Measurements from ENCODE around the gene NPBWR2. TPM values are rescaled to one million over a fixed set of nuclear protein-coding genes. Genes with fewer than 3 reads are reported as not detected.

The NPBWR2 gene
- total RNA-seq, 6 experiments from 2014 or later: not detected

DNA sequence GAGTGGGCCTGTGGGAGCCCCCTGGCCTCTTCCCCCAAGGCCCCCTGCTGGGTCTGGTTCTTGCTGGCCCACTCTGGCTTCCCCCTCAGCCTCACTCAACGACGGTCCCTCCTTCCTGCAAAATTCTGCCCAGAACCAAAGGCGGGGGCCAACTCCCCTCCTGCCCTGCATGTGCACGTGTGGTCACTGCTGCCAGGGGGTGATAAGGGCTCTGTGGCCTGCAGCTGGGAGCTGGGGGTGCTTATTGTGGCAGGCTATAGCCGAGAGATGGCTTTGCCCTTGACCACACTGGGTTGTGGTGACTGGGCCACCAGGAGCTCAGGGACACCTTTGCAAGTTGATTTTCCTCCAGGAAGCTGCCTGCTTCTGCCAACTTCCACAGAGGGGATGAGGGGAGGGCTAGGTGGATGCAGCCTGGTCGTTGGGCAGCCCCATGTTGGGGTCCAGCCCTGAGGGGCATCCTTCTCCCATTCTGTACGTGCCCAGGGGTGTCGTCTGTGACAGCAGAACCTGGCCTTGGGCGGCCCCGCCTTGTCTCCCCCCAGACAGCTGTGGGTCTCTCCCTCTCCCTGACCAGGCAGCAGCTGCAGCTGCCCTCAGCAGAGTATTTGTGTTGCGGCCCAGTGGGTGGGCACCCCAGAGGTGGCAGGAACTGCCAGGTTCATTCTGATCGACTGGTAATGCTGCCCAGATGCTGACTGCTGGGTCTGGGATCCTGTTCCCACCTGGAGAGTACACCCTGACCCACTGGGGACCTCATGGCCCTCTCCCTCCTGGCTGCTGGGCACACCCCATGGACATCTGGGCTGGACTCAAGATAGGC is 38.8 kb downstream of the NPBWR2 start:
- TF ChIP-seq CTCF (IDR thresholded peaks at IDR 0.05): no peak
- H3K4me1 Mint-ChIP-seq (ENCODE audit: low read depth): peaks cover 35% of the 10 kb centered on the region
- H3K9me3 Mint-ChIP-seq: no peaks in the 10 kb centered on the region
- no peak for DNase-seq
- H3K27me3 Mint-ChIP-seq (ENCODE audit: insufficient read depth): peaks cover 1% of the 10 kb centered on the region
- H3K4me3 Mint-ChIP-seq: no peak overlapping the region
- no peak overlapping the region for H3K27ac Mint-ChIP-seq
- no peaks in the 10 kb centered on the region for H3K36me3 Mint-ChIP-seq (ENCODE audit: low read depth)

GRCh38 chr20:64067733-64068307 is 39.5 kb downstream of the NPBWR2 start:
- Mint-ChIP-seq H3K4me3 (no peak overlapping the region), H3K9me3 (no peaks in the 10 kb centered on the region), H3K36me3 (ENCODE audit: low read depth) (no peaks in the 10 kb centered on the region), H3K27me3 (ENCODE audit: insufficient read depth) (peaks cover 1% of the 10 kb centered on the region), H3K4me1 (ENCODE audit: low read depth) (peaks cover 35% of the 10 kb centered on the region), H3K27ac (no peak overlapping the region)
- no peak for TF ChIP-seq CTCF (IDR thresholded peaks at IDR 0.05)
- DNase-seq: no peak

- Mint-ChIP-seq H3K9me3 (no peaks in the 10 kb centered on the region), H3K27me3 (ENCODE audit: insufficient read depth) (peaks cover 1% of the 10 kb centered on the region), H3K27ac (peak overlapping the region; percentile 38; the same call in 1 of the 2 replicates), H3K4me1 (ENCODE audit: low read depth) (peaks cover 40% of the 10 kb centered on the region), H3K36me3 (ENCODE audit: low read depth) (no peaks in the 10 kb centered on the region), H3K4me3 (no peak overlapping the region)
- DNase-seq: no peak
- TF ChIP-seq CTCF (IDR thresholded peaks at IDR 0.05): no peak
These were observed 40.2 kb downstream of the NPBWR2 start for GRCh38 chr20:64067005-64067632.

DNA sequence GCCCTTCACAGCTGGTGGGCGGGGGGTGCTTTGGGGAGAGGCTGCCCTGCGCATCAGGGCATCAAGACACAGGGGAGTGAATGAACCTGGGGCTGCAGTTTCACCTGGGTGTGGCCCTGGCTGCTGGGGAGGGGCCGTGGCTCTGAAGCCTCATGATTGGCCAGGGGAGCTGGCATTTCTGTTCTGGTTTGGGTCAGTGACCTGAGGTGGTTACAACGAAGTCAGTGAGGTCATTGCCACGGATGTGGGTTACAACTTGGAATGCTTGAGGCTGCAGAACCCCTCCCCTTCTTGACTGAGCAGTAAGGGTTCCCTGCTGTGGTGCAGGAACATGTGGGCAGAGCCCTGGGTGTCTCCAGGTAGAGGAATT is 41.4 kb downstream of the NPBWR2 start:
- no peak for TF ChIP-seq CTCF (IDR thresholded peaks at IDR 0.05)
- DNase-seq: peak; percentile 73
- Mint-ChIP-seq H3K9me3 (no peaks in the 10 kb centered on the region), H3K4me1 (ENCODE audit: low read depth) (peaks cover 44% of the 10 kb centered on the region), H3K36me3 (ENCODE audit: low read depth) (no peaks in the 10 kb centered on the region), H3K4me3 (peak overlapping the region; percentile 57), H3K27ac (peak overlapping the region; percentile 81), H3K27me3 (ENCODE audit: insufficient read depth) (peaks cover 1% of the 10 kb centered on the region)

GRCh38 chr20:64065062-64065973 is 42.0 kb downstream of the NPBWR2 start:
- H3K9me3 Mint-ChIP-seq: no peaks in the 10 kb centered on the region
- TF ChIP-seq CTCF (IDR thresholded peaks at IDR 0.05): no peak
- peaks cover 1% of the 10 kb centered on the region for H3K27me3 Mint-ChIP-seq (ENCODE audit: insufficient read depth)
- H3K36me3 Mint-ChIP-seq (ENCODE audit: low read depth): no peaks in the 10 kb centered on the region
- peak overlapping the region; percentile 81 for H3K27ac Mint-ChIP-seq
- DNase-seq: no peak
- peak overlapping the region; percentile 57; the same call in 1 of the 2 replicates for H3K4me3 Mint-ChIP-seq
- H3K4me1 Mint-ChIP-seq (ENCODE audit: low read depth): peaks cover 44% of the 10 kb centered on the region
